Sigmoid colon (tissue), 4 donors: Measurements from ENCODE around the gene KCNAB2.

Experiments used
- CTCF ChIP-seq, 4 experiments: fragments of 450-650 bp in 3 of 4; fragments of 200-600 bp in 1 of 4; IDR thresholded peaks; one replicate each; pipeline ENCODE4 v1.5.1; 2016 to 2019; ENCODE audit warnings: antibody characterized with exemption in 4 of 4, mild to moderate bottlenecking in 3 of 4, moderate library complexity in 2 of 4
- EP300 ChIP-seq, 4 donors: sonication (generic); formaldehyde crosslinking; IDR thresholded peaks; one replicate each; pipeline ENCODE4 v1.6.1; 2017; ENCODE audit warnings: antibody characterized with exemption in 4 of 4
- POLR2A ChIP-seq, 2 donors: fragments of 450-650 bp; IDR thresholded peaks; one replicate each; pipeline ENCODE4 v1.6.1; 2016; ENCODE audit warnings: antibody characterized with exemption in 2 of 2, mild to moderate bottlenecking in 2 of 2, moderate library complexity in 2 of 2

- TF ChIP-seq POLR2A (IDR thresholded peaks at IDR 0.05) (no peak), CTCF (IDR thresholded peaks at IDR 0.05) (no peak), EP300 (IDR thresholded peaks at IDR 0.05) (no peak)
These were observed 38.2 kb upstream of the KCNAB2 start for GRCh38 chr1:6007318-6008083.
